Liver (tissue), 3 donors: ENCODE measurements around the gene SH3TC2.

ENCODE experiments used
- CTCF ChIP-seq: fragments of 150-350 bp; IDR thresholded peaks from 2 replicates; pipeline ENCODE4 v1.5.1; 2017; ENCODE audit warnings: improper control_type of control experiment, low read depth, low read length; ENCODE audit not compliant: missing input control
- EGR1 ChIP-seq, 2 donors: IDR thresholded peaks; 2 replicates each; pipeline ENCODE4 v1.6.1; 2016 to 2018; ENCODE audit warnings: antibody characterized with exemption in 2 of 2, low read depth in 2 of 2
- HNF4A ChIP-seq, 2 donors: conservative IDR thresholded peaks; 2 replicates each; pipeline ENCODE4 v1.6.1; 2016; ENCODE audit warnings: antibody characterized with exemption in 2 of 2, mild to moderate bottlenecking in 2 of 2
- JUND ChIP-seq, 2 donors: IDR thresholded peaks; 2 replicates each; pipeline ENCODE4 v1.6.1; 2016; ENCODE audit warnings: antibody characterized with exemption in 2 of 2
- MAX ChIP-seq: IDR thresholded peaks from 2 replicates; pipeline ENCODE4 v1.6.1; 2016; ENCODE audit warnings: antibody characterized with exemption
- RAD21 ChIP-seq, 2 donors: IDR thresholded peaks; 2 replicates each; pipeline ENCODE4 v1.6.1; 2016; ENCODE audit warnings: antibody characterized with exemption in 2 of 2, mild to moderate bottlenecking in 2 of 2
- REST ChIP-seq: IDR thresholded peaks from 2 replicates; pipeline ENCODE4 v1.6.1; 2016; ENCODE audit warnings: antibody characterized with exemption, mild to moderate bottlenecking
- TAF1 ChIP-seq: conservative IDR thresholded peaks from 2 replicates; pipeline ENCODE4 v1.6.1; 2016; ENCODE audit warnings: antibody characterized with exemption, mild to moderate bottlenecking
- YY1 ChIP-seq: IDR thresholded peaks from 2 replicates; pipeline ENCODE4 v1.6.1; 2016; ENCODE audit warnings: antibody characterized with exemption, mild to moderate bottlenecking
- donor health status: healthy.
- donor health status: healthy.

- TF ChIP-seq CTCF (no peak), REST (no peak), HNF4A (conservative IDR thresholded peaks at IDR 0.05) (peak in 1 of 2 donors; percentile 33), TAF1 (no peak), EGR1 (IDR thresholded peaks at IDR 0.05; ENCODE audit: low read depth in 2 of 2) (no peak), RAD21 (IDR thresholded peaks at IDR 0.05) (peak in 1 of 2 donors; percentile 9), YY1 (peak; percentile 45), JUND (IDR thresholded peaks at IDR 0.05) (no peak), MAX (peak; percentile 63)
These were observed 22.4 kb downstream of the SH3TC2 start for GRCh38 chr5:149040421-149040820.
